Type B pancreatic cell (in vitro differentiated cells): ENCODE measurements around the gene UCHL1. TPM values are rescaled to one million over a fixed set of nuclear protein-coding genes. Genes with fewer than 3 reads are reported as not detected.

Source experiments
- DNase-seq: peaks from one replicate; pipeline ENCODE4 v3.0.0; 2021; ENCODE audit warnings: mixed read lengths; ENCODE audit not compliant: unreplicated experiment; ENCODE audit errors: extremely low spot score
- H3K27ac Mint-ChIP-seq: 2 replicates; pipeline ENCODE4 v1.8.0; 2021; ENCODE audit warnings: mild to moderate bottlenecking, mixed read lengths
- H3K27me3 Mint-ChIP-seq: 2 replicates; pipeline ENCODE4 v1.8.0; 2021; ENCODE audit warnings: mixed read lengths
- H3K36me3 Mint-ChIP-seq: 2 replicates; pipeline ENCODE4 v1.8.0; 2021; ENCODE audit warnings: mixed read lengths
- H3K4me1 Mint-ChIP-seq: one replicate; pipeline ENCODE4 v1.8.0; 2021; ENCODE audit warnings: mixed read lengths; ENCODE audit not compliant: unreplicated experiment
- H3K4me3 Mint-ChIP-seq: 2 replicates; pipeline ENCODE4 v1.8.0; 2021; ENCODE audit warnings: mild to moderate bottlenecking, mixed read lengths
- H3K9me3 Mint-ChIP-seq: 2 replicates; pipeline ENCODE4 v1.8.0; 2021; ENCODE audit warnings: mixed read lengths
- total RNA-seq: library from RNA; stranded (reverse); gene quantifications from 2 replicates; pipeline ENCODE4 v1.2.1, GENCODE V29; 2021; ENCODE audit warnings: low replicate concordance
- TF ChIP-seq, protein P1 (sequence below): fragments of 200-600 bp; sonication (generic); conservative IDR thresholded peaks from 2 replicates; pipeline ENCODE4 v1.5.0; 2021; ENCODE audit warnings: antibody characterized with exemption, mild to moderate bottlenecking

The UCHL1 gene
- total RNA-seq, 1 donor from 2014 or later, result 183 TPM

DNA sequence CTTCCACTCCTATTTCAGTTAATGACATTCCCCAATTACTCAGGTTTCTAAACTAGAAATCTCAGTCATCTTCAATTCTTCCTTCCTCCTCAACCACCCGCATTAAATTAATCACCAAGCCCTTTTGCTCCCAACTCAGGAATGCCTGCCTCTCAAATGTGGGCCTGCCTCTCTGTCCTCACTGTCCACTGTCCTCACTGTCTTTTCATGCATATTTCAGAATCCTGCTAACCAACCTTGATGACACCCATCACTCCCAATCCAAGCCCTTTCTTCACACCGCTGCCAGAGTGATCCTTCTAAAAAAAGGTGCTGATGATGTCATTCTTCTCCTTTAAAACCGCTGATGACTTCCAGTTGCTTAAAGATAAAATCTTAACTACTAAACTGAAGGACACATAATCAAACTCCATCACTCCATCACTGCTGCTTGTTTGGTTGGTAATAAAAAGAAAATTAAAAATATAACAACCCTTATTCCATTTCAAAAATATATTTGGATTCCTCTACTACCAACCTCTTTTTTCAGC is 37.2 kb upstream of the UCHL1 start:
- TF ChIP-seq, protein P1, sequence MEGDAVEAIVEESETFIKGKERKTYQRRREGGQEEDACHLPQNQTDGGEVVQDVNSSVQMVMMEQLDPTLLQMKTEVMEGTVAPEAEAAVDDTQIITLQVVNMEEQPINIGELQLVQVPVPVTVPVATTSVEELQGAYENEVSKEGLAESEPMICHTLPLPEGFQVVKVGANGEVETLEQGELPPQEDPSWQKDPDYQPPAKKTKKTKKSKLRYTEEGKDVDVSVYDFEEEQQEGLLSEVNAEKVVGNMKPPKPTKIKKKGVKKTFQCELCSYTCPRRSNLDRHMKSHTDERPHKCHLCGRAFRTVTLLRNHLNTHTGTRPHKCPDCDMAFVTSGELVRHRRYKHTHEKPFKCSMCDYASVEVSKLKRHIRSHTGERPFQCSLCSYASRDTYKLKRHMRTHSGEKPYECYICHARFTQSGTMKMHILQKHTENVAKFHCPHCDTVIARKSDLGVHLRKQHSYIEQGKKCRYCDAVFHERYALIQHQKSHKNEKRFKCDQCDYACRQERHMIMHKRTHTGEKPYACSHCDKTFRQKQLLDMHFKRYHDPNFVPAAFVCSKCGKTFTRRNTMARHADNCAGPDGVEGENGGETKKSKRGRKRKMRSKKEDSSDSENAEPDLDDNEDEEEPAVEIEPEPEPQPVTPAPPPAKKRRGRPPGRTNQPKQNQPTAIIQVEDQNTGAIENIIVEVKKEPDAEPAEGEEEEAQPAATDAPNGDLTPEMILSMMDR, result no peak
- peak overlapping the region; percentile 48 for H3K27ac Mint-ChIP-seq
- peaks cover 10% of the 10 kb centered on the region for H3K4me1 Mint-ChIP-seq
- no peak overlapping the region for H3K4me3 Mint-ChIP-seq
- H3K36me3 Mint-ChIP-seq, result no peaks in the 10 kb centered on the region
- H3K27me3 Mint-ChIP-seq, result no peaks in the 10 kb centered on the region
- DNase-seq, result no peak
- no peaks in the 10 kb centered on the region for H3K9me3 Mint-ChIP-seq

DNA sequence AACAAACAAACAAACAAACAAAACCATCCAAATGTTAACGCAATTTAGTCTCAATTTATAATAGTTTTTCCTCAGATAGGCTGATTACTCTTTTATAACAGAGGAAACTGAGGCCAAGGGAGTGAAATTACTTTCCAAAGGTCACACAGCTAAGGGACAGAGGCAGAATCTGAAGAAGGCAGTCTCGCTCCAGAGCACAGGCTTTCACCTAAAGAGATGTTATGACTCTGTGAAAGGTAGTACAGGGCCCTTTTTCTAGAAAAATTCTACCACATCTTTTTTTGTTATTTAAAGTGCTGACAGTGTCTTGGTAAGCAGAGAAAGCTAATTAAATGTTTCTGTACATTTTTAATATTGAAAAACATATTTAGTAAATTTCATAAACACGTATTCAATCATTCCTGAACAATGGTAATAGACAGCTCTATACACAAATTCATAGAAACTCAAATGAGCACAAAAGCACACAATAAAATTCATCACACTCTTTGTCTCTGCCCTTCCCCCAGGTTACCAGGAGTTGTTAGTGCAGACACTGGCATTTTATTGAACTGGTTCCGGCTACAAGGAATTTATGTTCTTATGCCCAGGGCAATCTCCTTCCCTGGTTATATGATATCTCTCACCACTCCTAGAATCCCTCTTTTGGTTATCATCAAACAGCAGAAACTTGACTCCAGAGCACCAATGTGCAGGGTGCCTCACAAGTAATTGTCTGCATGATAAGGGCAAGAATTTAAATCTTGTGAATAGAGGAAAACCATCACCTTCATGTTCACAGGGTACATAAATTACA is 34.7 kb upstream of the UCHL1 start:
- TF ChIP-seq, protein P1, result no peak
- no peak overlapping the region for H3K27ac Mint-ChIP-seq
- no peaks in the 10 kb centered on the region for H3K27me3 Mint-ChIP-seq
- H3K4me3 Mint-ChIP-seq, result no peak overlapping the region
- H3K36me3 Mint-ChIP-seq, result no peaks in the 10 kb centered on the region
- no peaks in the 10 kb centered on the region for H3K9me3 Mint-ChIP-seq
- no peak for DNase-seq
- peaks cover 5% of the 10 kb centered on the region for H3K4me1 Mint-ChIP-seq

DNA sequence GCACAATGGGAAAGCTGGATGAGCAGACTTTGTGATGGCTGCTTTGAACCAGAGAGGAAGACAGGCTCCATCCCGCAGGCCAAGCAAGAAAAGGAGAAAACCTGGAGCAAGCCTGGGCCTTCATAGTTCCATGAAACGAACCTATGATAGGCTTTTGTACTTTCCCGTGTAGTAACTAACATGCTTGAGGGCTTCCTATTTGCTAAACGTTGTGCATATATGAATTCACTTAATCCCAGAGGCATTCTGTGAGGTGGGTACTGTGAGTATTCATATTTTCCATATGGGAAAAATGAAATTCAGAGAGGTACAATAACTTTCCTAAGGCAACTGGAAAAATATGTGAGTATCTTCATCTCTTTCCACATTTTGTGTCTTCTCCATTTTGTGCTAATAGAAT is 28.8 kb upstream of the UCHL1 start:
- Mint-ChIP-seq H3K36me3 (no peaks in the 10 kb centered on the region), H3K27ac (no peak overlapping the region), H3K9me3 (no peaks in the 10 kb centered on the region), H3K4me3 (no peak overlapping the region), H3K4me1 (no peaks in the 10 kb centered on the region), H3K27me3 (no peaks in the 10 kb centered on the region)
- DNase-seq, result no peak
- TF ChIP-seq, protein P1, result no peak

DNA sequence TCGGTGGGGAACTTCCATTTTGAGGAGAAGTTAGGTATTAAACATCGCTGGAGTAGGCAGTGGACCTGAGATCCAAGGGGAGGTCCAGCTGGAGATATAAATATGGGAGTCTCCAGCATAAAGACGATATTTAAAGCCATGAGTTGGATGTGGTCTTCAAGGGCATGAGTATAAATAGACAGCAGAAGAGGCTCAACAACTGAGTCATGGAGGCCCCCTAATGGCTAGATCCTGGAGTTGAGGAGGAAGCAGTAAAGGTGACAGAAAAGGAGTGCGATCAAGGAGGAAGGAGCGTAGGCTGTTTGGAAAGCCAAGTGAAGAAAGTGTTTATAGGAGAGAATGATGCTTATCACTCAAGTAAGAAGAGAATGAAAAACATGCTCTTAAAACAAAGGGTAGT is 24.3 kb upstream of the UCHL1 start:
- H3K27ac Mint-ChIP-seq, result no peak overlapping the region
- no peaks in the 10 kb centered on the region for H3K36me3 Mint-ChIP-seq
- H3K4me1 Mint-ChIP-seq, result no peaks in the 10 kb centered on the region
- TF ChIP-seq, protein P1, result no peak
- DNase-seq, result no peak
- no peaks in the 10 kb centered on the region for H3K9me3 Mint-ChIP-seq
- no peaks in the 10 kb centered on the region for H3K27me3 Mint-ChIP-seq
- no peak overlapping the region for H3K4me3 Mint-ChIP-seq

DNA sequence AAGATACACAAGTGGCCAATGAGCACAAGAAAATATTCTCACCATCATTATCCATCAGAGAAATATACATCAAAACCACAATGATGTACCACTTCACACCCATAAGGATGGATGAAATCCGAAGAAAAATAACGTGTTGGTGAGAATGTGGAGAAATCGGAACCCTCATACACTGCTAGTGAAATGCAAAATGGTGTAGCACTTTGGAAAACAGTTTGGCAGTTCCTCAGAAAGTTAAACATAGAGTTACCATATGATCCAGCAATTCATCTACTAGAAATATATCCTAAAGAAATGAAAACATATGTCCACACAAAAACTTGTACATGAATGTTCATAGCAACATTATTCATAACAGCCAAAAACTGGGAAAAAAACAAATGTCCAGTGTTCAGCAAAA is 23.9 kb upstream of the UCHL1 start:
- Mint-ChIP-seq H3K9me3 (no peaks in the 10 kb centered on the region), H3K4me1 (no peaks in the 10 kb centered on the region), H3K27ac (no peak overlapping the region), H3K36me3 (no peaks in the 10 kb centered on the region), H3K27me3 (no peaks in the 10 kb centered on the region), H3K4me3 (no peak overlapping the region)
- no peak for DNase-seq
- TF ChIP-seq, protein P1, result no peak
